LHCN-M2 (cell line): ENCODE data around the gene CMTM6. TPM values are rescaled to one million over a fixed set of nuclear protein-coding genes. Genes with fewer than 3 reads are reported as not detected.
A peak's percentile ranks its signal among the peaks of the same experiment; 100 is the strongest.
"Not testable (repeated sequence)": the region's sequence is repeated elsewhere in the genome, so short reads cannot be mapped to it uniquely, and the experiment has no call there.

Experiments used
- DNase-seq: peaks from one replicate; pipeline ENCODE4 v3.0.0-alpha.2; 2012; ENCODE audit warnings: low read depth
- total RNA-seq: library from RNA; depleted of rRNA; stranded (reverse); fragments of >200 nt; gene quantifications from 2 replicates; pipeline ENCODE4 v1.2.3, GENCODE V29; 2014

Gene CMTM6
- total RNA-seq, 1 experiment from 2014 or later = 93.1 TPM

DNA sequence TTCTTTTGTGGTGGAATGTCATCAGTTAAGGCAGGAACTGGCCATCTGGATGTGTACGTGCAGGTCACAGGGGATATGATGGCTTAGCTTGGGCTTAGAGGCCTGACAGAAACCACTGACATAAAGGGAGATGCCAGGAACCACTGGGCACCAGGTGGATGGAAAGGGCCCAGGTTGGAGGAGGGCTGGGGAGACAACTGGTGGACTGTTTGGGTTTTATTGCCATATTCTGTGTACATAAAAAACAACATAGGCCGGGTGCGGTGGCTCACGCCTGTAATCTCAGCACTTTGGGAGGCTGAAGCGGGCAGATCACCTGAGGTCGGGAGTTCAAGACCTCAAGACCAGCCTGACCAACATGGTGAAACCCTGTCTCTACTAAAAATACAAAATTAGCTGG is 35.8 kb downstream of the CMTM6 start:
- DNase-seq = not testable (repeated sequence)

DNA sequence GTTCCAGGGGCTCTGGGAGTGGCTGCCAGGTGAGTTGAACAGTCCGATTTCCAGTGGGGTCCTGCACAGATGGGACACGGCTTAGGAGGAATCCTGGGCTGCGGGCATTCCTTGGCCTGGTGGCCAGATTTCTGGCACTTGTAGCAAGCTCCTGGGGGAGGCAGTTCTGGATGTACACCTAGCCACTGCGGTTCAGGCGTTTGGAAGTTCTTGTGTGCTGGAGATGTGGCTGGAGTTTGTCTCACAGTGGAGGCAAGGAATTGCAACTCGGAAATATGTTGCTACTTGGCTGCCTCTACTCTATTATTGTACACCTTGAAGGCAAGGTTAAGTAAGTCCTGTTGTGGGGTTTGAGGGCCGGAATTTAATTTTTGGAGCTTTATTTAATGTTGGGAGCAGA is 37.9 kb downstream of the CMTM6 start:
- not testable (repeated sequence) for DNase-seq

DNA sequence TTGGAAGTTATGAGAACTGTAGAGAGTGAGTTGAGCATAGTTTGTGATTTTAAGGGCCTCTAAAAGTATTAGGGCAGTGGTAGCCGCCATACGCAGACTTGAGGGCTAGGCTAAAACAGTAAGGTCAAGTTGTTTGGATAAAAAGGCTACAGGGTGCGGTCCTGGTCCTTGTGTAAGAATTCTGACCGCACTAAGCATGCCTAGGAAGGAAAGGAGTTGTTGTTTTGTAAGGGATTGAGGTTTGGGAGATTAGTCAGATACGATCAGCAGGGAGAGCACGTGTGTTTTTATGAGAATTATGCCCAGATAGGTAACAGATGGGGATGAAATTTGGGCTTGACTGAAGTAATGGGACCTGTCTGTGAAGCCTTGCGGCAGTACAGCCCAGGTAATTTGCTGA is 39.2 kb downstream of the CMTM6 start:
- DNase-seq = not testable (repeated sequence)

DNA sequence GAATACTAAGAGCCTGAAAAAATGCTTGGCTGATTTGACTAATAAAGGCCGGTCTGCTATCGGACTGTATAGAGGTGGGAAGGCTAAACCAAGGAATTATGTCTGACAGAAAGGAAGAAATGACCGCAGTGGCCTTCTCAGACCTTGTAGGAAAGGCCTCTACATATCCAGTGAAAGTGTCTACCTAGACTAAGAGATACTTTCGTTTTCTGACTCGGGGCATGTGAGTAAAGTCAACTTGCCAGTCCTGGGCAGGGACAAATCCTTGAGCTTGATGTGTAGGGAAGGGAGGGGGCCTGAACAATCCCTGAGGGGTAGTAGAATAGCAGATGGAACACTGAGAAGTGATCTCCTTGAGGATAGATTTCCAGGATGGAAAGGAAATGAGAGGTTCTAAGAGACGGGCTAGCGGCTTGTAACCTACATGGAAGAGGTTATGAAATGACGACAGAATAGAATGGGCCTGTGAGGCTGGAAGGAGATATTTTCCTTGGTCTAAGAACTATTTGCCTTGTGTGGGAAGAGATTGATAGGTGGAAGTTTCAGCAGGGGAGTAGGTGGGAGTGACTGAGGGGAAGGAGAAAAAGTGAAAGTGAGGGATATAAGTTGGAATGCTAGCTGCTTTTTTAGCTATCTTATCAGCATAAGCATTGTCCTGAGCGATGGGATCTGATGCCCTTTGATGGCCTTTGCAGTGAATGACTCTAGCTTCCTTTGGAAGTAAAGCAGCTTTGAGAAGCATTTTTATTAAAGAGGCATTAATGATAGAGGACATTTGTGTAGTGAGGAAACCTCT is 40.3 kb downstream of the CMTM6 start:
- not testable (repeated sequence) for DNase-seq

DNA sequence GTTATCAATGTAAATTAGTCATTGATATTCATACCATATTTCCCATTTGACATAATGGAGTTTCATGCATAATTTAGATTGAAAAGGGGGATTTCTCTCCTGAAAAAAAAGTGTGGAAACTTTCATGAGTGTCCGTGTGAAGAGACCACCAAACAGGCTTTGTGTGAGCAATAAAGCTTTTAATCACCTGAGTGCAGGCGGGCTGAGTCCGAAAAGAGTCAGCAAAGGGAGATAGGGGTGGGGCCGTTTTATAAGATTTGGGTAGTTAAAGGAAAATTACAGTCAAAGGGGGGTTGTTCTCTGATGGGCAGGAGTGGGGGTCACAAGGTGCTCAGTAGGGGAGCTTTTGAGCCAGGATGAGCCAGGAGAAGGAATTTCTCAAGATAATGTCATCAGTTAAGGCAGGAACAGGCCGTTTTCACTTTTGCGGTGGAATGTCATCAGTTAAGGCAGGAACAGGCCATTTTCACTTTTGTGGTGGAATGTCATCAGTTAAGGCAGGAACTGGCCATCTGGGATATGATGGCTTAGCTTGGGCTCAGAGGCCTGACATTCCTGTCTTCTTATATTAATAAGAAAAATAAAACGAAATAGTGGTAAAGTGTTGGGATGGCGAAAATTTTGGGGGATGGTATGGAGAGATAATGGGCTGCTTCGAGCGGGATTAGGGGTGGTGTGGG is 41.7 kb downstream of the CMTM6 start:
- DNase-seq = not testable (repeated sequence)

DNA sequence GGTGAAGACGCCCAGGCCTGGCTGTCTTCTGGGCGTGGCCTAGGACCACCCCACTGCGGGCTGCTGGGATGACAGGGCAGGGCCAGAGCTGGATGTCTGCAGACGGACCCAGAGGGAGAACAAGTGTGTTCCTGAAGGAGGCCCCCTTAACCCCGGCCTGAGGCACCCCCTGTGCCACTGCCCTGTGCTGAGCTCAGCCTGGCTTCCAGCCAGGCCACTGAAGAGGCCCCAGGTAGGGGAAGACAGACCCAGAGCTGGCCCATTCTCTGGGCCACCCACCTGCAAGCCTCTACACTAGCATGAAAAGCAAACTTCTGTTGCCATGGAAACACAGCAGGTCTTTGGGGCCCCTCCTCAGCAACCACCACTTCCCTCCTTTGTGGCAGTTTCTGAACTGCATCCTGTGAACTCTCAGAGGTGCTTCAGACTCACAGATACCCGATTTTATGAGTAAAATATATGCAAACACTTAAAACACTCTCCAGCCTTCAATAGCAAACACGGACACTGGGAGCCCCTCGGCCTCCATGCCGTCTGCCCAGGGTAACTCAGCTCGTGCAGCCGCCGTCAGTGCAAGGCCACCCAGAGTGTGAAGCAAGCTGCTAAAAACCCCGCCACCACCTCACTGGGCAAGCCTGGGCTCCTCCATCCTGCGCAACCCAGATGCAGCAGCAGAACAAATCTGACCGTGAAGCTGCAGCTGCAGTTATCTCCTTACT is 42.5 kb downstream of the CMTM6 start:
- DNase-seq = no peak

DNA sequence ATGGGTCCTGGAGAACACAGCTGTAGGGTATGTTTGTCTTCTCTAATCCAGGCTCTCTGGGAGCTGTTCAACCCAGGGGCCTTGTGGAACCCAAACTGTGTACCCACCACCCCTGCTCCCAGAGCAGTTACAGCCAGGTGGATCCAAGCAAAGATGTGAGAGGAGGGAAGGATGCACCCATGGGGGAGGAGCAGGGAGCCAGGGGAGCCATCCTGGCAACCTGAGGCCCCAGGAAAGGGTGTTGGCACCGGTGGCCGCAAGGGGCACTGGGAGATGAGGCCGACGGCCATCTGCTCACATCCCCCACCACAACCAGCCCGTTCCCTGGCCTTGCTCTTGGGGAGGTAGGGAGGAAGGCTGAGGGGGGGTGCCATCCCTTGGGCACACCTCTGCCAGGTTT is 43.2 kb downstream of the CMTM6 start:
- DNase-seq = no peak

DNA sequence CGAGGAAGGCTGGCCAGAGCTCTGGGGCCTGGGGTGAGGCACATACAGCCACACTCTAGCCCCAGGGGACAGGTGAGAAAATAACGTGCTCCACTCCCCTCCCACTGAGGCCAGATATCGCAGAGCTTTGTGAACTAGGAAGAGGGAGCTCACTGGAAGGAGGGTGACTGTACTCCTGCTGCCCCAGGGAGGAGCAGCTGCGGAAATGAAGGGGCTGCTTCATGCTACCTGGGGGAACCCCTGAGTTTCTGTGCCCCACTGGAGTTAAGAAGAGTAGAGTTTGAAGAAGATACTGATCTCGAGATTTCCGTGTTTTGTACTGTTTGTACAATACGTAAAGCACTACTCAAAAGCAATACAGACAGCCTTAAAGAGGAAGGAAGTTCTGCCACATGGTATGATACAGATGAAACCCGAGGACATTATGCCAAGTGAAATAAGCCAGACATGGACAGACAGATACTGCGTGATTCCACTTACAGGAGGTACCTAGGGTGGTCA is 44.6 kb downstream of the CMTM6 start:
- DNase-seq = no peak

DNA sequence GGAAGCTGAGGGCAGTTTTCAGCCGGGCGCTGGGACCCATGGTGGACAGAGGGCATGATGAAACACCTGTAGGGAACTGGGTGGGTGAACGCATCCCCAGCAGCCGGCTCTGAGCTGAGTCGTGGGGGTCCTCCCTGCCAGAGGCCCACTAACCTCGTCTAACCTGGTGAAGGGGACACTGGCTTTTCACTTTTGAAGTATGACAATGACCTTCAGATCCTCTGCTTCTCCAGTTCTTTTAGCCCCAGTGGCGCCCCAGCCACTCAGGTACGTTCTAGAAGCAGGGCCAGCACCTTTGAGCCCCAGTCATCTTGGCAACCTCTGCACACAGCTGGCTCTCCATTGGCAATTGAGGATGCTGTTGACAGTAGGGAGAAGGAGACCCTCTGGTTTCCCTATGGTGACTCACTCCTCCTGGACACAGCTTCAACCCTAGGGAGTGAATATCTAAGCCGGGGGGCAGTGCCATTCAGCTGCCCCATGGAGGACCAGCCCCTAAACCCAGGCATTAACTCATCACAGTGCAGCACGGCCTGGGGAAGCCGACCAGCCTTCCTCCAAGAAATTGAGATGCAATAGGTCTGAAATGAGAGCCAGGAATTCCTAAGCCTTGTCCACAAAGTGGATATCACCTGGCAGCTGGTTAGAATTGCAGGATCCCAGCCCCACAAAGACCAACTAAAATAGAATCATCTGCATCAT is 46.1 kb downstream of the CMTM6 start:
- no peak for DNase-seq

DNA sequence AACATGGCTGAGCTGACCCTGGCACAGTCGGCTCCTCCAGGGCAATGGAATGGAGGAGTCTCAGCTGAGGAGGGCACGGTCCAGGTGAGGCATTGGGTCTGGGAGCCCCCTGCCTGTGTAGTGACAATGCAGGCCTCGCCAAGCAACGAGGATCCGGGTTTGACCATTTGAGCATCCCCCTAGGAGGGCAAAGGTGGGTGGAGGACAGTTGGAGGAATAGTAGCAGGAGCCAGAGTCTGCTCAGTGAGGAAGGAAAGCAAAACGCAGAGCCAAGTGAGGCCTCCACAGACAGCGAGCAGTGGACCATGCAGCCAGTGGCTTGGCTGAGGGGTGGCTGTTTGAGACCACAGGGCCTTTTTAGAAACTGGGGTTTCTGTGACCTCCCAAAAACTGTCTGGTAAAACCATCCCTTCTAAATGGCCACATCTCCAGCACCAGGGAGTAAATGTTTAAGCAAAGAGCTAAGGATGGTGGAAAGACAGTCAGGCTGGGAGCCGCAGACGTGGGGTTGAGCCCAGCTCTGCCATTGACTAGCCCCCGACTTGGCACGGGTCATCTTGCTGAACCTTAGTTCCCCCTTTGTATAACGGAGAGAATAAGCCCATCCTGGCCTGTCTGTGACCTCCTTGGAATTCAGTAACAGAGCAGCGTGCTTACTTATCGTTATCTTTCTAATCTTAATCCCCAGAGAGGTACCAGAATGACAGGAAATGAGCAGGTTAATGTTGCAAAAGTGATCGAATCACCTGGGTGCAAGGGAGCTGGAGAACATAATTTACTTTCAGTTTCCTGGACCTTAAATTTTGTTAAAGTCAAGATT is 46.8 kb downstream of the CMTM6 start:
- DNase-seq = no peak

DNA sequence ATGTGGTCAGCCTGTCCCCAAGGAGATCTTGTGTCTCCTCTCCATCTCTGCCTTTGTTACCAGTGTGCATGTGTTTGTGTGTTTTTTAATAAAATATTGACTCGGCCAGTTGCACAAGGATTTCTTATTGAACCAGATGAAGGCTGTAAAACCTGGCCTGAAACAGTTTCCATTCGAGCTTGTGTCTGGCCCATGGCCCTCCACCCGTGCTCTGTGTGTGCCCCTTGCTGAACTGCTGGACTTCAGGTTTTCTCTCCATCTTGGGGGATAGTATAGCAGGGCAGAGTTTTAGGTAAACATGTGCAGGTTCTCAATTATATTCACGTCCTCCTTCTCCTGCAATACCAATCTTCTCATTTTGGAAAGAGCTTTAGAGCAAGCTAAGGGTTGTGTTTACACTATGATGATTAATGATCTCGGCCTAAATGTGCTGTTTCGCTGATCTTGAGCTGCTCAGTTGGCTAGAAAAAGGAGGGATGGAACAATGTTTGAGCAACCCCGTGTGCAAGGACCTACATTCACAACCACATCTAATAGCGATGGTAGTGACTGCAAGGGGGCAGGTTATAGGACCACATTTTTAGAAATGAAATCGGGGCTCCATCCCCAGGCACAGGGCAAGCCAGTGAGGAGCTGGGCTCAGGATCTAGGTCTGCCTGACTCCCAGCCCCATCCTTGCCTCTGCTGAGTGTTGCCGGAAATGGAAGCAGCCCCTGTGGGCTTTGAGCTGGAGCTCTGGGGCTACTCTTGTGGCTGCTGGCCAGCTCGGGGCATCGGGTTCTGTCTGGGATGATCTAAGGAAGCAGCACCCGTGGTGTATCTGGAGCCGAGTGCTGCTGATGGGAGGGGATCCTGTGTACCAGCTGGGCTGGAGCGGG is 47.7 kb downstream of the CMTM6 start:
- no peak for DNase-seq

DNA sequence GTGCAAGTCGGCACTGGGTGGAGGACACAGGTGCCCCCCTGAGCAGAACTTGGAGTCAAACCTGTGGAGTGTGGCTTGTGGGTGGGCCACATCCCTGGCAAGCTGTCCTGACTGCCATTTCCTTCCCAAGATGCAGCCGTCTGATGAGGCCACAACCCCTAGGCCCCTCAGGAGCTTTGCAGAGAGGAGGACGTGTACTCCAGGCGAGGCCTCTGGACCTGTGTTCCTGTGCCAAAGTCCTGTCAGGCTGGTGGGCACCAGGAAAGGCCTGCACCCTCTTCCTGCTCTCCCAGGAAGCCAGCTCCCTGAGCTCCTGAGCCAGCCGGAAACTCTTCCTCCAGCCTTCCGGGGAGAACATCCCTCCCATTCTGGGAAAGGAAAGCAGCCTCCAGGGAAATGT is 48.5 kb downstream of the CMTM6 start:
- DNase-seq = no peak

DNA sequence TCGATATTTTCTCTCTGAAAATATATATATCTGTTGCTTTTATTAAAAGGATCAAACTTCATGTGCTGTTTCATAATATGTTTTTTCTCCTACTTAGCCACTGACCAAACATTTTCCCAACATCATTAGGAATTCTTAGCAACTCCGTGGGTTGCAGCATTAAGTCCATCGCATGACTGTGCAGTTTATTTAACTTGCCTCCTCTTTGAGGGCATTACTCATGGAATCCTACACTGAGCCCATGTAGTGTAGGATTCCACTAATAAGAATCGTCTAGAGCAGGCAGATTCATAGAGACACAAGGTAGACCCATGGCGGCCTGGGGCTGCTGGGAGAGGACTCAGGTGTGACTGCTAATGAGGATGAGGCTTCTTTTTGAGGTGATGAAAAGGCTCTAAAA is 49.3 kb downstream of the CMTM6 start:
- peak; percentile 66 for DNase-seq

DNA sequence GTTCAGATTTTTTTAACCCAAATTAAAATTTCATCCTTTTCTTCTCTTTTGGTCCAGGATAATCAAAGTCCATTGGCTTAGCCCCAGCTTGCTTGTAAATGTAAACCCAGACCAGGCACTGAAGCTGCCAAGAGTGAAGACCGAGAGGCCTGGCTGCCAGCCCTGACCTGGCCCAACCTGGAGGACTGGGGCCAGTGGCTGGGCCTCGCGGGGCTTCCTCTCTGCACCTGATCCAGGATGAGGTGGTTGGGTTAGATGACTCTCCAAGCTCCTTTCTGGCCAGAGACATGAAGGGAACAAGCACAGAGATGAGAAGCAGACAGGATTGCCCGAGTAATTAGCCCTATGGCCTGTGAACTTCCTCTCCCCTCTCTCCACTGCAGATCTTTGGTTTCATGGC is 50.6 kb downstream of the CMTM6 start:
- DNase-seq = no peak

DNA sequence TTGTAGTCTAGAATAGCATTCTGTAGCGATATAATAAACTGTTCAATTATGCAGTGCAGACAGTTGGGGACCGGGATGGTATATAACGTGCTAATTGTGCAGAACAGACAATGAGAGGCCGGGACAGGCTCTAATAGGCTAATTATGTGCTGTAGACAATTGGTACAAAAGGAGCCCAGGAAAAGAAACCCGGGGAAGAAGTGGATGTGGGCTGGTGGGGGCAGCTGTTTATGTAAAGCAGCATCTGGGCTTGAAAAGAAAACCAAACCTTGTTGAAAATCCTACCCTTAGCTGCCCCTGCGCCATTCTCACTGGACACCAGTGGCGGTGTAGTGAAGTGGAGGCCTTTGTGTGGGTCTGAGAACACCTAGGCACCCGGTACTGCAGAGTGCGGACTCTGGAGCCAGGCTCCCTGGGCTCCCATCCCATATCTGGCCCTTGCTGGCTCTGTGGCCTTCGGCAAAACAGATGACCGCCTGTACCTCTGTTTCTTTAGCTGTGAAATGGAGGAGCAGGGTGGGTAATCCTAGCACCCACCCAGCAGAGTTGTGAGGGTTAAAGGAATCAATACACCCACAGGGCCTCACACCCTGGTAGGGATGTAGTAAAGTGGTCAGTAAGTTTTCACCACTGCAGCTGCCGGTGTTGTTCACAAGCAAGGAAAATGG is 51.5 kb downstream of the CMTM6 start:
- DNase-seq = no peak

DNA sequence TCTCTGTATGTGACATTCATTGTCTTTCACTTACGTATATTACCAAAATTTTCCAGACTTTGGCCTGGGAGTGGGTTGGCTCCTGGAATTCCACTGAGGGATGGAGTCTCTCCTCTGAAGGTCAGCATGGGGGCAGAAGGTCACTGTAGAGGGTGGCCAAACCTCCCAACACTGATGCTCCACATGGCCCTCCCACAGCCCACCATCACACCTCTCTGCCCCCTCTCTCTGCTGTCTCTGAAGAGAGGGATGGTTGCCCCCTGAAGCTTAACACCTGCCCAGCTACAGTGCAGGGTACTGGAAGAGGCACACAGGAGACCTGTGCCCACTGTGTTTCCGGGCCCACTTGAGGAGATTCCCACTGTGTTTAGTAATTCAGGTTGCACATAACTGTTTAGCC is 52.2 kb downstream of the CMTM6 start:
- DNase-seq = no peak

DNA sequence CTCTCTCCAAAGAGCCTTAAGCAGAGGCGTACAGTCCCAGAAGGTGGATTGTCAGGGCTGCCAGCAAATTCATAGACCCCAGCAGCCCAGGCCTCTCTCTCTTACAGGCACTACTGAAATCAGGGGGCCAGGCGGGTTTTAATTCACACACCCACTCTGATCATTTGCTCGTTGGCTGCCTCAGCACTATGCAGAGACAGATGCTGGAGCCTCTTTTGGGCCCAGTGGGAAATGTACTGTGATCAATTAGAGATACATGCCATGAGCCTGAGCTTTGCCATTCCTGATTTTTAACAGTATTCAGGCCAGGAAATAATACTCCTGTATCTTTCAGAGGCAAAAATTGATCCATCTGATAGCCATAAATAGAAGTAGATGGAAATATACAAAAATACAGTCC is 53.0 kb downstream of the CMTM6 start:
- no peak for DNase-seq

DNA sequence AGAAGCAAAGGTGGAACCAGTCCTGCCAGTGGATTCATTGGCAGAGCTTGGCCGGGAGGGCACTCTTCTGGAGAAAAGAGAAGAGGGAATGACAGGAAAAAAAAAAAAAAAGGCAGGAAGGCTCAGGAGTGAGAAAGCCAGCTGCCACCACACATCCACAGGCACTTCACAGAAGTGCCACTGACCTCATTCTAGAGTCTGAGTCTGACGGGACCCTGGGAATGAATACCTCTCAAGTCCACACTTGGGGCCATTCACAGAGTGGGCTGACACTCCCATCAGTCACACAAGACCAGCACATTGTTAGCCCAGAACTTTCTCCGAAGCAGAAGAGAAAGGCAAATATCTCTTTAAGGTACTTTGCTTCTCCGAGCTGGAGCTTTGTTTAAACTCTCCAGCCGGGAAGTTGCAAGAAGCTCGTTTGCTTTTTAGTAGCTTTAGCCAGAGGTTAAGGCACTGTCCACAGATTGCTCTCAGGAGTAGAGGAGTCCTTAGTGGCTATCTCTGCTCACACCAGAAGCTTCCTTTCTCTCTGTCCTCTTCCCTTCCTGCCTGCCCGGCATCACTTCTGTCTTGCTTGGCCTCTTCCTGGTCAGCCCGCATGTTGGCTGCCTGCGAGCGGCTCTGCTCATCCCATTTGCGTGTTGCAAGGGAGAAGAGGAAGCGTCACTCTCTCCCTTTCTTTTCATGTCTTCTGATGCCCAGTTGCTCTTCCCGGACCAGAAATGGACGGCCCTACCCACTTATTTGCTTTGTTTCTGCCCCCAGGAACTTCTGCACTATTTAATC is 53.8 kb downstream of the CMTM6 start:
- no peak for DNase-seq
